Measurements from ENCODE around the gene MED25. TPM values are rescaled to one million over a fixed set of nuclear protein-coding genes. Genes with fewer than 3 reads are reported as not detected.
A peak's percentile ranks its signal among the peaks of the same experiment; 100 is the strongest.

The MED25 gene
- total and polyA plus RNA-seq, 2 experiments from 2014 or later = 45.6 to 58.6 TPM

DNA sequence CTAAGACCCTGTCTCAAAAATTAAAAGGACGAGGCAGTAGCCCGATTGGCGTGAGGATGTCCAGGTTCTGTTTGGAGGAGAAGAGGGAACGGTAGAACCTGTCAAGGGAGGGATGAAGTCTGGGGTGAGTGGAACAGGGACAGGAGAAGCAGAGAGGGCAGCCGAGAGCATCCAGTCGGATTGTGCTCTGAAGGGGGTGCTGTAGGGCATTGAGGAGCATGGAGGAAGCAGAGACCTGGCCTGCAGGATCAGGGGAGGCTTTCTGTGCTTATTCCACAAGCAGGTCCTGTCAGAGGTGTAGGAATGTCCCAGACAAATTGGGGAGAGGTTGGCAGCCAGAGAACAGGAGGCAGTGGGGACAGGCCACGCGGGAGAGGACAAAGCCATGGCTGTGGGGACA, 37.2 kb upstream of the MED25 start:
- peak overlapping the region; percentile 42 for H3K27ac Mint-ChIP-seq
- peak; percentile 79 for ATAC-seq
- Histone ChIP-seq H3K4me3 (no peak overlapping the region), H4K20me1 (replicated peaks; ENCODE audit: insufficient read depth) (peaks cover 4% of the 10 kb centered on the region; the same call in 1 of the 2 replicates), H3K36me3 (ENCODE audit: insufficient read depth) (peaks cover 11% of the 10 kb centered on the region; the same call in 1 of the 2 replicates), H3K27ac (ENCODE audit: low read depth) (peak overlapping the region; percentile 39; the same call in 1 of the 2 replicates), H3F3A (replicated peaks; ENCODE audit: low read depth) (no peaks in the 10 kb centered on the region), H3K4me1 (ENCODE audit: insufficient read depth) (no peaks in the 10 kb centered on the region), H3K9me2 (ENCODE audit: insufficient read depth) (no peaks in the 10 kb centered on the region), H3K27me3 (ENCODE audit: insufficient read depth) (no peaks in the 10 kb centered on the region), H2AFZ (no peak overlapping the region), H3K79me2 (replicated peaks; ENCODE audit: insufficient read depth) (peaks cover 4% of the 10 kb centered on the region; the same call in 1 of the 2 replicates), H3K4me2 (no peak overlapping the region)
- no peaks in the 10 kb centered on the region; the same call in 2 of the 3 replicates for H3K9me3 Mint-ChIP-seq
- no peak for TF ChIP-seq EZH2phosphoT487 (IDR thresholded peaks at IDR 0.05; ENCODE audit: unreplicated experiment)
- TF ChIP-seq, protein P1, sequence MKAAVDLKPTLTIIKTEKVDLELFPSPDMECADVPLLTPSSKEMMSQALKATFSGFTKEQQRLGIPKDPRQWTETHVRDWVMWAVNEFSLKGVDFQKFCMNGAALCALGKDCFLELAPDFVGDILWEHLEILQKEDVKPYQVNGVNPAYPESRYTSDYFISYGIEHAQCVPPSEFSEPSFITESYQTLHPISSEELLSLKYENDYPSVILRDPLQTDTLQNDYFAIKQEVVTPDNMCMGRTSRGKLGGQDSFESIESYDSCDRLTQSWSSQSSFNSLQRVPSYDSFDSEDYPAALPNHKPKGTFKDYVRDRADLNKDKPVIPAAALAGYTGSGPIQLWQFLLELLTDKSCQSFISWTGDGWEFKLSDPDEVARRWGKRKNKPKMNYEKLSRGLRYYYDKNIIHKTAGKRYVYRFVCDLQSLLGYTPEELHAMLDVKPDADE (IDR thresholded peaks at IDR 0.05) = no peak
- TF ChIP-seq, protein P2, sequence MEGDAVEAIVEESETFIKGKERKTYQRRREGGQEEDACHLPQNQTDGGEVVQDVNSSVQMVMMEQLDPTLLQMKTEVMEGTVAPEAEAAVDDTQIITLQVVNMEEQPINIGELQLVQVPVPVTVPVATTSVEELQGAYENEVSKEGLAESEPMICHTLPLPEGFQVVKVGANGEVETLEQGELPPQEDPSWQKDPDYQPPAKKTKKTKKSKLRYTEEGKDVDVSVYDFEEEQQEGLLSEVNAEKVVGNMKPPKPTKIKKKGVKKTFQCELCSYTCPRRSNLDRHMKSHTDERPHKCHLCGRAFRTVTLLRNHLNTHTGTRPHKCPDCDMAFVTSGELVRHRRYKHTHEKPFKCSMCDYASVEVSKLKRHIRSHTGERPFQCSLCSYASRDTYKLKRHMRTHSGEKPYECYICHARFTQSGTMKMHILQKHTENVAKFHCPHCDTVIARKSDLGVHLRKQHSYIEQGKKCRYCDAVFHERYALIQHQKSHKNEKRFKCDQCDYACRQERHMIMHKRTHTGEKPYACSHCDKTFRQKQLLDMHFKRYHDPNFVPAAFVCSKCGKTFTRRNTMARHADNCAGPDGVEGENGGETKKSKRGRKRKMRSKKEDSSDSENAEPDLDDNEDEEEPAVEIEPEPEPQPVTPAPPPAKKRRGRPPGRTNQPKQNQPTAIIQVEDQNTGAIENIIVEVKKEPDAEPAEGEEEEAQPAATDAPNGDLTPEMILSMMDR (conservative IDR thresholded peaks at IDR 0.05; ENCODE audit: low read depth in 2 of 2) = peak in 1 of 2 experiments; percentile 42; a peak in 2 of 4 replicates
- DNase-seq (ENCODE audit: low spot score) = no peak
- peaks cover 9% of the 10 kb centered on the region for H3K4me1 Mint-ChIP-seq
- H3K27me3 Mint-ChIP-seq (ENCODE audit: insufficient read depth, low read depth, poor library complexity) = peaks cover 5% of the 10 kb centered on the region
- peaks cover 31% of the 10 kb centered on the region for H3K36me3 Mint-ChIP-seq (ENCODE audit: low read depth)
- no peak overlapping the region; the same call in 2 of the 3 replicates for H3K4me3 Mint-ChIP-seq

- peaks cover 4% of the 10 kb centered on the region; the same call in 1 of the 2 replicates for H4K20me1 ChIP-seq (replicated peaks; ENCODE audit: insufficient read depth)
- H3K4me2 ChIP-seq = no peak overlapping the region
- no peaks in the 10 kb centered on the region for H3K9me2 ChIP-seq (ENCODE audit: insufficient read depth)
- no peaks in the 10 kb centered on the region for H3K4me1 ChIP-seq (ENCODE audit: insufficient read depth)
- H3K4me1 Mint-ChIP-seq = peaks cover 9% of the 10 kb centered on the region
- no peaks in the 10 kb centered on the region; the same call in 2 of the 3 replicates for H3K9me3 Mint-ChIP-seq
- no peaks in the 10 kb centered on the region for H3K27me3 ChIP-seq (ENCODE audit: insufficient read depth)
- H3K27ac Mint-ChIP-seq = peak overlapping the region; percentile 42
- H3K4me3 ChIP-seq = no peak overlapping the region
- H3F3A ChIP-seq (replicated peaks; ENCODE audit: low read depth) = no peaks in the 10 kb centered on the region
- ATAC-seq (peak; percentile 22; the same call in 2 of the 3 replicates), DNase-seq (ENCODE audit: low spot score) (no peak)
- H3K79me2 ChIP-seq (replicated peaks; ENCODE audit: insufficient read depth) = peaks cover 4% of the 10 kb centered on the region; the same call in 1 of the 2 replicates
- H3K36me3 ChIP-seq (ENCODE audit: insufficient read depth) = peaks cover 11% of the 10 kb centered on the region; the same call in 1 of the 2 replicates
- peaks cover 6% of the 10 kb centered on the region for H3K27me3 Mint-ChIP-seq (ENCODE audit: insufficient read depth, low read depth, poor library complexity)
- H3K36me3 Mint-ChIP-seq (ENCODE audit: low read depth) = peaks cover 30% of the 10 kb centered on the region
- no peak overlapping the region for H2AFZ ChIP-seq
- no peak overlapping the region for H3K4me3 Mint-ChIP-seq
- H3K27ac ChIP-seq (ENCODE audit: low read depth) = peak overlapping the region; percentile 39; the same call in 1 of the 2 replicates
- TF ChIP-seq EZH2phosphoT487 (IDR thresholded peaks at IDR 0.05; ENCODE audit: unreplicated experiment) = no peak
- no peak for TF ChIP-seq CREB1 (CRISPR knock-in tag; IDR thresholded peaks at IDR 0.05; ENCODE audit: low read depth)
- TF ChIP-seq, protein P2 (conservative IDR thresholded peaks at IDR 0.05; ENCODE audit: low read depth in 2 of 2) = no peak
- no peak for TF ChIP-seq POLR2AphosphoS5 (IDR thresholded peaks at IDR 0.05; ENCODE audit: low read depth)
- TF ChIP-seq ZNF114 (CRISPR knock-in tag; IDR thresholded peaks at IDR 0.05) = no peak
- no peak for TF ChIP-seq ZNF462 (CRISPR knock-in tag; IDR thresholded peaks at IDR 0.05)
- TF ChIP-seq EZH2 (IDR thresholded peaks at IDR 0.05; ENCODE audit: low read depth, unreplicated experiment) = no peak
- no peak for TF ChIP-seq ZNF331 (CRISPR knock-in tag; IDR thresholded peaks at IDR 0.05; ENCODE audit: low read depth)
These were observed 36.7 kb upstream of the MED25 start for GRCh38 chr19:49781394-49781793.

All from GM23338 (cell line).